Measurements from ENCODE around the gene SEBOX.

SEBOX gene

GRCh38 chr17:28391401-28391800, 26.4 kb upstream of the SEBOX start:
- no peak for DNase-seq

GRCh38 chr17:28390984-28391383, 26.0 kb upstream of the SEBOX start:
- no peak for DNase-seq

- no peak for DNase-seq
These were observed 25.6 kb upstream of the SEBOX start for GRCh38 chr17:28390563-28390962.

- no peak for DNase-seq
These were observed 25.1 kb upstream of the SEBOX start for GRCh38 chr17:28390141-28390540.

GRCh38 chr17:28388106-28388505, 23.1 kb upstream of the SEBOX start:
- DNase-seq, result no peak

GRCh38 chr17:28386391-28386790, 21.4 kb upstream of the SEBOX start:
- DNase-seq, result no peak

GRCh38 chr17:28385406-28385805, 20.4 kb upstream of the SEBOX start:
- peak; percentile 10 for DNase-seq

GRCh38 chr17:28385037-28385400, 20.0 kb upstream of the SEBOX start:
- no peak for DNase-seq

GRCh38 chr17:28384281-28385036, 19.5 kb upstream of the SEBOX start:
- peak; percentile 93 for DNase-seq

- DNase-seq, result no peak
These were observed 16.3 kb upstream of the SEBOX start for GRCh38 chr17:28381141-28381825.

GRCh38 chr17:28379814-28380801, 15.1 kb upstream of the SEBOX start:
- DNase-seq, result peak; percentile 89

- DNase-seq, result no peak
These were observed 7.9 kb upstream of the SEBOX start for GRCh38 chr17:28372945-28373274.

- DNase-seq, result no peak
These were observed 7.4 kb upstream of the SEBOX start for GRCh38 chr17:28372203-28372944.

GRCh38 chr17:28371245-28372202, 6.5 kb upstream of the SEBOX start, which contains the start of gene SARM1:
TSS of gene SARM1 (plus strand) at chr17:28371694. CDS start at chr17:28372033, 339 bp downstream.
- DNase-seq, result peak; percentile 88

- DNase-seq, result no peak
These were observed 5.7 kb upstream of the SEBOX start for GRCh38 chr17:28370744-28371103.

- no peak for DNase-seq
These were observed 5.2 kb upstream of the SEBOX start, which contains the start of gene VTN for GRCh38 chr17:28370035-28370743. TSS of gene VTN (minus strand) at chr17:28370307. CDS start at chr17:28370203, 104 bp downstream.

- DNase-seq, result no peak
These were observed 4.7 kb upstream of the SEBOX start for GRCh38 chr17:28369684-28370034.

- DNase-seq, result no peak
These were observed 4.1 kb upstream of the SEBOX start for GRCh38 chr17:28368915-28369683.

- DNase-seq, result no peak
These were observed 3.4 kb upstream of the SEBOX start for GRCh38 chr17:28368306-28368831.
